GM12878 (cell line): ENCODE results near the gene RGS14. TPM values are rescaled to one million over a fixed set of nuclear protein-coding genes. Genes with fewer than 3 reads are reported as not detected.

Experiments
- CBX3 ChIP-seq: fragments of 200-600 bp; sonication (generic); IDR thresholded peaks from 2 replicates; pipeline ENCODE4 v1.6.1; 2016; ENCODE audit warnings: low read depth, borderline replicate concordance
- CEBPB ChIP-seq, 2 experiments: fragments of 150-350 bp in 1 of 2; IDR thresholded peaks; 2 replicates each; pipeline ENCODE4 v1.6.1; 2012 to 2014; ENCODE audit warnings: low read depth in 2 of 2, low read length in 2 of 2, borderline replicate concordance in 1 of 2, inconsistent platforms in 1 of 2
- CTCF ChIP-seq, 3 experiments: IDR thresholded peaks in 2 of 3; conservative IDR thresholded peaks in 1 of 3; 2 replicates each; pipeline ENCODE4 v1.5.1; 2011; ENCODE audit warnings: low read depth in 3 of 3, low read length in 3 of 3, mild to moderate bottlenecking in 3 of 3, control low read depth in 2 of 3, moderate library complexity in 2 of 3, inconsistent platforms in 1 of 3, mixed read lengths in 1 of 3; ENCODE audit not compliant: control insufficient read depth in 2 of 3, insufficient read depth in 1 of 3; ENCODE audit errors: extremely low read depth in 1 of 3
- E4F1 ChIP-seq: fragments of 450-650 bp; IDR thresholded peaks from 2 replicates; pipeline ENCODE4 v1.6.1; 2018; ENCODE audit warnings: borderline replicate concordance, mild to moderate bottlenecking; ENCODE audit not compliant: partially characterized antibody
- ELK1 ChIP-seq: IDR thresholded peaks from 2 replicates; pipeline ENCODE4 v1.6.1; 2012; ENCODE audit warnings: low read depth, low read length, improper control_type of control experiment
- GATAD2B ChIP-seq: fragments of 450-650 bp; conservative IDR thresholded peaks from 2 replicates; pipeline ENCODE4 v1.6.1; 2017; ENCODE audit warnings: low read depth, mild to moderate bottlenecking, moderate library complexity
- HDAC6 ChIP-seq: fragments of 200-600 bp; sonication (generic); IDR thresholded peaks from one replicate; pipeline ENCODE4 v1.8.0; 2017; ENCODE audit warnings: antibody characterized with exemption; ENCODE audit not compliant: unreplicated experiment
- HDGF ChIP-seq: fragments of 450-650 bp; IDR thresholded peaks from 2 replicates; pipeline ENCODE4 v1.6.1; 2016; ENCODE audit warnings: antibody characterized with exemption
- KLF5 ChIP-seq: fragments of 450-650 bp; IDR thresholded peaks from 2 replicates; pipeline ENCODE4 v1.6.1; 2014; ENCODE audit warnings: mild to moderate bottlenecking; ENCODE audit not compliant: partially characterized antibody
- NFIC ChIP-seq: IDR thresholded peaks from 2 replicates; pipeline ENCODE4 v1.6.1; 2012; ENCODE audit warnings: low read depth, mild to moderate bottlenecking, inconsistent platforms, low read length, moderate library complexity
- NR2C1 ChIP-seq: fragments of 450-650 bp; IDR thresholded peaks from 2 replicates; pipeline ENCODE4 v1.6.1; 2017; ENCODE audit warnings: antibody characterized with exemption, mild to moderate bottlenecking, moderate library complexity
- POLR2AphosphoS2 ChIP-seq: IDR thresholded peaks from 2 replicates; pipeline ENCODE4 v1.6.1; 2011; ENCODE audit warnings: low read depth, mild to moderate bottlenecking, low read length, improper control_type of control experiment, moderate library complexity
- POLR2AphosphoS5 ChIP-seq: IDR thresholded peaks from 2 replicates; pipeline ENCODE4 v1.6.1; 2011; ENCODE audit warnings: mild to moderate bottlenecking, low read length, inconsistent platforms
- RBBP5 ChIP-seq: fragments of 200-600 bp; sonication (generic); conservative IDR thresholded peaks from 2 replicates; pipeline ENCODE4 v1.6.1; 2016
- RELA ChIP-seq: fragments of 450-650 bp; IDR thresholded peaks from 2 replicates; pipeline ENCODE4 v1.8.0; 2014; ENCODE audit warnings: borderline replicate concordance; ENCODE audit not compliant: partially characterized antibody
- SMAD5 ChIP-seq: IDR thresholded peaks from 2 replicates; pipeline ENCODE4 v1.6.1; 2016; ENCODE audit warnings: antibody characterized with exemption, low read depth
- SP1 ChIP-seq: IDR thresholded peaks from one replicate; pipeline ENCODE4 v1.6.1; 2011; ENCODE audit warnings: low read depth, low read length
- SPI1 ChIP-seq: IDR thresholded peaks from 2 replicates; pipeline ENCODE4 v1.6.1; 2011; ENCODE audit warnings: low read depth, mild to moderate bottlenecking, low read length, moderate library complexity, borderline replicate concordance; ENCODE audit not compliant: insufficient read depth
- SREBF2 ChIP-seq: IDR thresholded peaks from 2 replicates; pipeline ENCODE4 v1.6.1; 2012; ENCODE audit warnings: mild to moderate bottlenecking, low read length
- TBL1XR1 ChIP-seq: IDR thresholded peaks from 2 replicates; pipeline ENCODE4 v1.6.1; 2012; ENCODE audit warnings: low read depth, low read length, improper control_type of control experiment
- TCF7 ChIP-seq: IDR thresholded peaks from 2 replicates; pipeline ENCODE4 v1.6.1; 2014; ENCODE audit warnings: antibody characterized with exemption, borderline replicate concordance
- ZNF274 ChIP-seq: IDR thresholded peaks from one replicate; pipeline ENCODE4 v1.8.0; 2011; ENCODE audit not compliant: insufficient read length, insufficient read depth
- polyA plus RNA-seq, 11 experiments: library from polyadenylated mRNA; depleted of rRNA in 4 of 11; unstranded in 6 of 11; stranded (reverse) in 5 of 11; fragments of >200 nt; fragmentation: Nextera tagmentation in 4 of 11; fragmentation: Illumina TruSeq in 1 of 11; extraction: Ambion mirVana in 4 of 11; extraction: Trizol in 1 of 11; gene quantifications; 1 replicate in 1 of 11; 2 replicates in 10 of 11; pipeline versions ENCODE4 v1.2.1 to v1.2.3, GENCODE V29; 2011 to 2016; ENCODE audit warnings: inconsistent platforms in 2 of 11, missing spikeins in 2 of 11, low read depth in 1 of 11
- total RNA-seq, 4 experiments: library from RNA; depleted of rRNA in 3 of 4; stranded (reverse); fragments of >200 nt in 3 of 4; fragmentation: Illumina TruSeq in 1 of 4; extraction: Trizol in 1 of 4; gene quantifications; 2 replicates each; pipeline versions ENCODE4 v1.2.1 to v1.2.3, GENCODE V29; 2013 to 2021
- TF ChIP-seq, protein P1 (sequence below): fragments of 450-650 bp; conservative IDR thresholded peaks from 2 replicates; pipeline ENCODE4 v1.6.1; 2017; ENCODE audit warnings: mild to moderate bottlenecking, moderate library complexity

Gene RGS14
- total and polyA plus RNA-seq, 10 of the 15 experiments (the other 5 are each of a cell fraction or from before 2014, with no cell fraction given), result 0.19 to 88.7 (median 54.8) TPM

DNA sequence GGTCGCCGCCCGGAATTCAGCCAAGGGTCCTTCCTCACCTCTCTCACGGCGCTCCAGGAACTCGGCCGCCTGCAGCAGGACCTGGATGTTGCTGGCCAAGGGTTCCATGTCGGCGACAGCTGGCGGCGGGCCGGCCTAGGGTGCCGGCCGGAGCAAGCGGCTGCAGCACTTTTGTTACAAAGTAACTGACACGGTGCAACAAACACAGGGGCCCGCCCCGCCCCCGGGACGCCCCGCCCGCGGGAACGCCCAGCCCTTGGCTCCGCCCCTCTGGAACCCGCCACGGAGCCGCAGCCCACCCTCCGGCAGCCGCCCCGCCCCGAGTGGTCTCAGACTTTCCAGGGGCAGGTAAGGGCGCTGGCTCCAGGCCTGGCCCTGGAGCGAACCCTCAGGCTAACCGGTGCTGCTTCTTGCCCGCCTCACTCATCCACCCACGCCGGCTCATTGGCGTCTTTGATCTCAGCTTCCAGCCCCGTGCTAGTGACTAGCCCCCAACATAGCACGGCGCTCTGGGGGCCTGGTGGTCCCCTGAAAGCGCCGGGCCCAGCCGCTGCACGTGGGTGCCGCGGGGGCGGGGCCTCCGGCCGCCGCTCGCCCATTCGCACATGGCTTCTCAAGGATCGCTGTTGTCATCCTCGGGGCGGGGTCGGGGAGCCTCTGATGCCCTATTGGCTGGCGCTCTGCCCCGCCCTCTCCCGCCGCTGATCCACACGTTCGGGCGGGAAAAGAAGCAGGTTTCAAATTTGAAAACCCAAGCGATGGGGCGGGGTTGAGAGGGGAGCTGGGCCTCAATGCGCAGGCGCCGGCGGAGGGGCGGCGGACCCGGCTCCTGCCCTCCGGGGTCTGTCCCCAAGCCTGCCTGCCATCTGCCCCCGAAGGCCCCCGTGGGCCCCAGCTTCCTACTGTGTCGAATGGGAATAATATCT lies 45.7 kb upstream of the RGS14 start, which contains the start of gene MXD3 (continued):
- TF ChIP-seq SMAD5 (no peak), GATAD2B (peak; percentile 59; the same call in 1 of the 2 replicates), NFIC (no peak), TCF7 (no peak), CBX3 (no peak), CEBPB (IDR thresholded peaks at IDR 0.05; ENCODE audit: borderline replicate concordance in 1 of 2, low read depth in 2 of 2, low read length in 2 of 2) (no peak), E4F1 (no peak), RBBP5 (no peak), ELK1 (no peak), HDAC6 (no peak), TBL1XR1 (no peak), CTCF (IDR thresholded peaks at IDR 0.05 in 2 of 3, conservative IDR thresholded peaks at IDR 0.05 in 1 of 3; ENCODE audit: control insufficient read depth in 2 of 3, extremely low read depth in 1 of 3, insufficient read depth in 1 of 3, low read depth in 3 of 3, low read length in 3 of 3) (no peak), RELA (no peak), SREBF2 (no peak), NR2C1 (no peak), POLR2AphosphoS5 (peak; percentile 19; the same call in 1 of the 2 replicates), ZNF274 (no peak), POLR2AphosphoS2 (0 out of 2 replicates have a peak, but pooled peaks have one; percentile 37), HDGF (no peak), KLF5 (no peak), SP1 (peak; percentile 78), SPI1 (no peak)
- TF ChIP-seq, protein P1, sequence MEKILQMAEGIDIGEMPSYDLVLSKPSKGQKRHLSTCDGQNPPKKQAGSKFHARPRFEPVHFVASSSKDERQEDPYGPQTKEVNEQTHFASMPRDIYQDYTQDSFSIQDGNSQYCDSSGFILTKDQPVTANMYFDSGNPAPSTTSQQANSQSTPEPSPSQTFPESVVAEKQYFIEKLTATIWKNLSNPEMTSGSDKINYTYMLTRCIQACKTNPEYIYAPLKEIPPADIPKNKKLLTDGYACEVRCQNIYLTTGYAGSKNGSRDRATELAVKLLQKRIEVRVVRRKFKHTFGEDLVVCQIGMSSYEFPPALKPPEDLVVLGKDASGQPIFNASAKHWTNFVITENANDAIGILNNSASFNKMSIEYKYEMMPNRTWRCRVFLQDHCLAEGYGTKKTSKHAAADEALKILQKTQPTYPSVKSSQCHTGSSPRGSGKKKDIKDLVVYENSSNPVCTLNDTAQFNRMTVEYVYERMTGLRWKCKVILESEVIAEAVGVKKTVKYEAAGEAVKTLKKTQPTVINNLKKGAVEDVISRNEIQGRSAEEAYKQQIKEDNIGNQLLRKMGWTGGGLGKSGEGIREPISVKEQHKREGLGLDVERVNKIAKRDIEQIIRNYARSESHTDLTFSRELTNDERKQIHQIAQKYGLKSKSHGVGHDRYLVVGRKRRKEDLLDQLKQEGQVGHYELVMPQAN, result peak; percentile 97
